Mesenchymal stem cell (in vitro differentiated cells and primary cell): ENCODE data around the gene TMEM9.

Experiments
- DNase-seq: peaks from one replicate; pipeline ENCODE4 v3.0.0-alpha.2; 2013
- H2AFZ ChIP-seq: one replicate; pipeline ENCODE4 v1.6.1; 2013; ENCODE audit warnings: low read depth, mild to moderate bottlenecking, control low read depth, inconsistent platforms, low read length, moderate library complexity
- H2AK5ac ChIP-seq: 2 replicates; pipeline ENCODE4 v1.6.1; 2013; ENCODE audit warnings: low read length, moderate library complexity, mild to moderate bottlenecking, inconsistent platforms; ENCODE audit not compliant: severe bottlenecking
- H2BK120ac ChIP-seq: one replicate; pipeline ENCODE4 v1.6.1; 2013; ENCODE audit warnings: low read depth, mild to moderate bottlenecking, inconsistent platforms, low read length, moderate library complexity
- H2BK12ac ChIP-seq, 2 experiments: one replicate each; pipeline ENCODE4 v1.6.1; 2013; ENCODE audit warnings: inconsistent platforms in 2 of 2, low read length in 2 of 2, mild to moderate bottlenecking in 2 of 2, moderate library complexity in 2 of 2, control low read depth in 1 of 2
- H2BK15ac ChIP-seq: one replicate; pipeline ENCODE4 v1.6.1; 2013; ENCODE audit warnings: mild to moderate bottlenecking, low read depth, inconsistent platforms; ENCODE audit not compliant: poor library complexity, severe bottlenecking
- H2BK5ac ChIP-seq: 2 replicates; pipeline ENCODE4 v1.6.1; 2013; ENCODE audit warnings: low read depth, mild to moderate bottlenecking, low read length, control low read depth, inconsistent platforms; ENCODE audit not compliant: poor library complexity, severe bottlenecking
- H3K14ac ChIP-seq, 2 experiments: one replicate each; pipeline ENCODE4 v1.6.1; 2013; ENCODE audit warnings: inconsistent platforms in 2 of 2, low read length in 2 of 2, control low read depth in 1 of 2, mild to moderate bottlenecking in 1 of 2, moderate library complexity in 1 of 2
- H3K18ac ChIP-seq, 2 experiments: one replicate each; pipeline ENCODE4 v1.6.1; 2013; ENCODE audit warnings: inconsistent platforms in 2 of 2, low read length in 2 of 2, control low read depth in 1 of 2, low read depth in 1 of 2, mild to moderate bottlenecking in 1 of 2
- H3K23ac ChIP-seq, 2 experiments: one replicate each; pipeline ENCODE4 v1.6.1; 2013; ENCODE audit warnings: inconsistent platforms in 2 of 2, low read length in 2 of 2, mild to moderate bottlenecking in 2 of 2, moderate library complexity in 2 of 2, control low read depth in 1 of 2
- H3K27ac ChIP-seq: 2 replicates; pipeline ENCODE4 v1.5.1; 2013; ENCODE audit warnings: mild to moderate bottlenecking, moderate library complexity, low read length, control low read depth, inconsistent platforms; ENCODE audit not compliant: poor library complexity, severe bottlenecking
- H3K27me3 ChIP-seq, 2 experiments: 2 replicates each; pipeline versions ENCODE4 v1.6.1 to v1.7.0; 2013; ENCODE audit warnings: low read length in 2 of 2, mild to moderate bottlenecking in 2 of 2, moderate library complexity in 2 of 2, control low read depth in 1 of 2, inconsistent platforms in 1 of 2; ENCODE audit not compliant: control insufficient read depth in 1 of 2, insufficient read depth in 1 of 2
- H3K36me3 ChIP-seq, 2 experiments: 2 replicates each; pipeline versions ENCODE4 v1.6.1 to v1.7.0; 2013; ENCODE audit warnings: low read length in 2 of 2, control low read depth in 1 of 2, inconsistent platforms in 1 of 2, low read depth in 1 of 2, mild to moderate bottlenecking in 1 of 2; ENCODE audit not compliant: insufficient read depth in 2 of 2, control insufficient read depth in 1 of 2
- H3K4ac ChIP-seq, 2 experiments: one replicate each; pipeline ENCODE4 v1.6.1; 2013; ENCODE audit warnings: inconsistent platforms in 2 of 2, low read length in 2 of 2, mild to moderate bottlenecking in 2 of 2, moderate library complexity in 2 of 2, control low read depth in 1 of 2, low read depth in 1 of 2
- H3K4me1 ChIP-seq: 2 replicates; pipeline ENCODE4 v1.6.1; 2013; ENCODE audit warnings: low read depth, low read length, control low read depth; ENCODE audit not compliant: control insufficient read depth, insufficient read depth
- H3K4me2 ChIP-seq: 2 replicates; pipeline ENCODE4 v1.6.1; 2013; ENCODE audit warnings: low read length, mild to moderate bottlenecking, inconsistent platforms; ENCODE audit not compliant: poor library complexity, severe bottlenecking
- H3K4me3 ChIP-seq, 2 experiments: 2 replicates each; pipeline versions ENCODE4 v1.5.1 to v1.7.0; 2013; ENCODE audit warnings: low read length in 2 of 2, mild to moderate bottlenecking in 2 of 2, control low read depth in 1 of 2, low read depth in 1 of 2; ENCODE audit not compliant: insufficient read depth in 1 of 2
- H3K79me1 ChIP-seq: replicated peaks from 2 replicates; pipeline ENCODE4 v1.6.1; 2013; ENCODE audit warnings: mild to moderate bottlenecking, control low read depth, low read length, inconsistent platforms; ENCODE audit not compliant: poor library complexity, severe bottlenecking
- H3K9ac ChIP-seq: 2 replicates; pipeline ENCODE4 v1.7.0; 2013; ENCODE audit warnings: mild to moderate bottlenecking, low read length, moderate library complexity
- H3K9me3 ChIP-seq: 2 replicates; pipeline ENCODE4 v1.7.0; 2013; ENCODE audit warnings: mild to moderate bottlenecking, low read length; ENCODE audit not compliant: control insufficient read depth
- H4K8ac ChIP-seq: one replicate; pipeline ENCODE4 v1.6.1; 2013; ENCODE audit warnings: inconsistent platforms, mild to moderate bottlenecking, low read length, moderate library complexity
- H4K91ac ChIP-seq: one replicate; pipeline ENCODE4 v1.6.1; 2013; ENCODE audit warnings: mild to moderate bottlenecking, low read length, inconsistent platforms
- WGBS: methylation state at CpG from one replicate; pipeline ENCODE4 v1.1.7; 2013; ENCODE audit warnings: mixed read lengths; 5-methylcytosine and 5-hydroxymethylcytosine counted together

Gene TMEM9

DNA sequence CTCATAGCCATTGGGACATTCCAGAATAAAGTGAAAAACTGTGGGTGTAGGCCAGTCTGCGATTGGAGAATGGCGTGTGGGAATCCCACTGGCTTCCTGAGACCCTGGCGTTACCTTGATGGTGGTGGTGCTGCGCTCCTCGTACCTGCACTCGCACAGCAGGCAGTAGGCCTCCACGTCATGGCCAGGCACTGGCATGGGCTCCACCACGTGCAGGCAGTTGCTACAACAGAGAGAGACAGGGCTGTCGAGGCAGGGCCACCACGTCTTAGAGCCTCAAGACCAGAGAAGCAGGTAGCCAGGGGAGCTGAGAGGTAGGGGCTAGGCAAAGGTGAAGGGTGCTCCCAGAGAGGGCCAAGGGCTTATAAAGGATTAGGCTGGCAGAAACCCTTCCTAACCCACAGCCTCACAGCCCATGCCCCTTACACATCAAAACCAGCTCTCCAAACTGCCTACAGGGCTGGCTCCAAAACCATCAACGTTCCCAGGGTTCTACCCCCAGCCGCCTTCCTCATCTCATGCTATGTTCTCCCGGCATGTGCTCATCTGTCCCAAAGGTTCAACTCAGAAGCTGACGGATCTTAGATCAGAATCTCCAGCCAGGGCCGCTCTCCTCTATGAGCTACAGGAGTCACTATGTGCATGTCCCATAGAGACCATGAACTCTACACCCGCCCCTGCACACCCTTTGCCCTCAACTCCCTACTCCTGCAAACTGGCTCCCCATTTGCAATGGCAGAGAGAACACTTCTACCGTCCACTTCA, 7.5 kb downstream of the TMEM9 start:
- no peak overlapping the region for H2BK12ac ChIP-seq
- H4K91ac ChIP-seq, result no peak overlapping the region
- no peak overlapping the region for H4K8ac ChIP-seq
- no peaks in the 10 kb centered on the region for H3K9me3 ChIP-seq
- DNase-seq, result no peak
- no peaks in the 10 kb centered on the region for H3K4me1 ChIP-seq
- H3K27ac ChIP-seq, result no peak overlapping the region
- H3K36me3 ChIP-seq, result peaks cover 85 to 94% of the 10 kb centered on the region in 2 experiments
- H3K27me3 ChIP-seq, result no peaks in the 10 kb centered on the region
- no peak overlapping the region for H2BK120ac ChIP-seq
- no peak overlapping the region for H3K4me3 ChIP-seq
- H2BK5ac ChIP-seq, result no peak overlapping the region
- H3K18ac ChIP-seq, result no peak overlapping the region
- no peak overlapping the region for H3K4ac ChIP-seq
- no peak overlapping the region for H2AK5ac ChIP-seq
- no peak overlapping the region for H3K14ac ChIP-seq
- WGBS, result 94% methylated on average over 16 of the region's 17 CpGs
- H3K23ac ChIP-seq, result no peak overlapping the region
- H2BK15ac ChIP-seq, result no peak overlapping the region
- no peak overlapping the region for H3K9ac ChIP-seq
- no peak overlapping the region for H2AFZ ChIP-seq
- H3K4me2 ChIP-seq, result no peak overlapping the region
- H3K79me1 ChIP-seq, result peaks cover 29% of the 10 kb centered on the region

DNA sequence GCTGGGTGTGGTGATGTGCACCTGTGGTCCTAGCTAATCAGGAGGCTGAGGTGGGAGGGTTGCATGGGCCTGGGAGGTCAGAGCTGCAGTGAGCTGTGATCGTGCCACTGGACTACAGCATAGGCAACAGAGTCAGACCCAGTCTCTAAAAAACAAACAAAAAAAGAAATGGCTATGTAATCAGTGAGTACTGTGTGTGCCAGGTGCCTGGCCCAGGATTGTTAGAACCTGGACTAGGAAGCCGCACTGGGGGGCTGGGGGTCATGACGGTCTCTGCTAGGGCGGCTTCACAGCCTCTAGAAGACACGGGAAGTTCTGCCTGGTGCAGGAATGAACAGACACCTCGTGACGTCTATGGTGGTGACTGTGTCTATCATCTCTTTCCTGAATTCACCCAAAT, 8.5 kb downstream of the TMEM9 start:
- Histone ChIP-seq H3K4ac (no peak overlapping the region), H3K27ac (no peak overlapping the region), H2AK5ac (no peak overlapping the region), H3K4me3 (no peak overlapping the region), H2BK12ac (no peak overlapping the region), H3K4me1 (no peaks in the 10 kb centered on the region), H3K18ac (no peak overlapping the region), H3K36me3 (peaks cover 89 to 94% of the 10 kb centered on the region in 2 experiments), H3K27me3 (no peaks in the 10 kb centered on the region), H2BK120ac (no peak overlapping the region), H4K91ac (no peak overlapping the region), H2BK15ac (no peak overlapping the region), H3K9me3 (no peaks in the 10 kb centered on the region), H2AFZ (no peak overlapping the region), H3K14ac (no peak overlapping the region), H4K8ac (no peak overlapping the region), H3K23ac (no peak overlapping the region), H3K79me1 (peaks cover 29% of the 10 kb centered on the region), H2BK5ac (no peak overlapping the region), H3K4me2 (no peak overlapping the region), H3K9ac (no peak overlapping the region)
- 100% methylated on average over 6 of the region's 7 CpGs for WGBS
- no peak for DNase-seq

DNA sequence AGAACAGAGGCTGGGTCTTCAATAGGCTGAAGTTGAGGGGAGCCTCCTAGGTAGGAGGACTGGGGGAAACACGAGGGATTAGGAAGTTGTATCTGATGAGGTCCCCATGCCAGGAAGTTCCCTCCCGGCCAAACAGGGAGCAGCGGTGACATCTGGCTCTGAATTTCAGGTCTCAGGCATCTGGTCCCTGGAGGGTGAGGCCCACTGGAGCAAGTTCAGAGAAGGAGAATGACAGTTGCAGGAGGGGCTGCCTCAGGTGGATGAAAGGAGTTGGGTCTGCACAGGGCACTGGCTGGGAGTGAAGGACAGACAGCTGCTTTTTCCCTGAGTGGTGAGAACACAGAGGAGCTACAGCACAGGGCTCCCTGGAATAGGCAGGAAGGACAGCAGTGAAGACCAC, 9.1 kb downstream of the TMEM9 start:
- Histone ChIP-seq H3K18ac (no peak overlapping the region), H3K36me3 (peaks cover 92 to 94% of the 10 kb centered on the region in 2 experiments), H3K9ac (no peak overlapping the region), H2BK15ac (no peak overlapping the region), H2BK120ac (no peak overlapping the region), H3K27ac (no peak overlapping the region), H4K8ac (no peak overlapping the region), H2BK5ac (no peak overlapping the region), H3K79me1 (peaks cover 26% of the 10 kb centered on the region), H3K4ac (no peak overlapping the region), H2BK12ac (no peak overlapping the region), H3K9me3 (no peaks in the 10 kb centered on the region), H2AK5ac (no peak overlapping the region), H3K4me3 (no peak overlapping the region), H3K4me1 (no peaks in the 10 kb centered on the region), H4K91ac (no peak overlapping the region), H2AFZ (no peak overlapping the region), H3K23ac (no peak overlapping the region), H3K4me2 (no peak overlapping the region), H3K14ac (no peak overlapping the region), H3K27me3 (no peaks in the 10 kb centered on the region)
- WGBS, result 97% methylated on average over 3 of the region's 3 CpGs
- no peak for DNase-seq

DNA sequence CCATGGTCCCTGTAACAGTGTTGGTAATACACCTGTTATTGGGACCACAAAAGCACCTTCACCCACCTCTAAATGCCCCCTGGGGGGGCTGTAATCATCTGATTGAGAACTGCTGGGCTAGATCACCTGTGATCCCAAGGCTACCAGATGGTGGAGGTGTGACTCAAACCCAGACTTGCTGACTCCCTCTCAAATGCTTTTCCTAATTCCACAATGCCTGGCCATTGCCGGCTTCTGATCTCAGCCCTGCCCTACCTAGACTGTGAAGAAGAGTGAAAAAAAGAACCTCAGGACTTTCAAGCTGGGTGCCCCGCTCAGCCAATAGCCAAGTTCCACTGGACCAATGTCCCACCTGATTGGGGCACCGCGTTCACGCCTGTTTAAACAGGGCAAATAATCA, 9.6 kb downstream of the TMEM9 start:
- Histone ChIP-seq H2BK15ac (no peak overlapping the region), H3K4me1 (no peaks in the 10 kb centered on the region), H3K4me3 (no peak overlapping the region), H3K4me2 (no peak overlapping the region), H4K91ac (no peak overlapping the region), H3K79me1 (peaks cover 24% of the 10 kb centered on the region), H3K9ac (no peak overlapping the region), H3K9me3 (no peaks in the 10 kb centered on the region), H2BK120ac (no peak overlapping the region), H3K4ac (no peak overlapping the region), H3K36me3 (peaks cover 93 to 94% of the 10 kb centered on the region in 2 experiments), H2AFZ (no peak overlapping the region), H3K18ac (no peak overlapping the region), H2BK12ac (no peak overlapping the region), H3K27ac (no peak overlapping the region), H3K23ac (no peak overlapping the region), H2AK5ac (no peak overlapping the region), H3K27me3 (no peaks in the 10 kb centered on the region), H3K14ac (no peak overlapping the region), H2BK5ac (no peak overlapping the region), H4K8ac (no peak overlapping the region)
- DNase-seq, result no peak
- 93% methylated on average over 5 of the region's 5 CpGs for WGBS
